EH (cell line): Measurements from ENCODE around the gene MRPS10.
"Not testable (repeated sequence)": the region's sequence is repeated elsewhere in the genome, so short reads cannot be mapped to it uniquely, and the experiment has no call there.

Source experiments
- DNase-seq: peaks from one replicate; pipeline ENCODE4 v3.0.0-alpha.2; 2015; ENCODE audit warnings: low read depth

MRPS10 gene

DNA sequence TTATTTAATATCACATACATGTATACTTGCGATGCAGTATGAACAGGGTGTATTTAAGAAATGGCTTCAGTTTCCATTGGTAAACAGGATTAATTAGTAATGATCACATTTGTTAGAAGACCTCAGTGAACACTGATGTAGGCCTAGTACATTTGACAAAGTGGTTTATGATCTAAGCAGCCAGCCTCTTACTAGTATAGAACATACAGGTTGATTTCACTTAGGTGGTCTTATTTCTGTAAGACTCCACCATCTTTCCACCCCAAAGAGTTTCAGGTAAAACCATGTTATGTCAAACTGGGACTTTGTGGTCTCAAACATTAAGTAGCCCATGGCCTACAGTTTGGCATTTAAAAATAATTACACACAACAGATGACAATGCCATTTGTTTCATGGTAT is 20.2 kb upstream of the MRPS10 start:
- DNase-seq: no peak

GRCh38 chr6:42236682-42237473 is 19.2 kb upstream of the MRPS10 start:
- no peak for DNase-seq

DNA sequence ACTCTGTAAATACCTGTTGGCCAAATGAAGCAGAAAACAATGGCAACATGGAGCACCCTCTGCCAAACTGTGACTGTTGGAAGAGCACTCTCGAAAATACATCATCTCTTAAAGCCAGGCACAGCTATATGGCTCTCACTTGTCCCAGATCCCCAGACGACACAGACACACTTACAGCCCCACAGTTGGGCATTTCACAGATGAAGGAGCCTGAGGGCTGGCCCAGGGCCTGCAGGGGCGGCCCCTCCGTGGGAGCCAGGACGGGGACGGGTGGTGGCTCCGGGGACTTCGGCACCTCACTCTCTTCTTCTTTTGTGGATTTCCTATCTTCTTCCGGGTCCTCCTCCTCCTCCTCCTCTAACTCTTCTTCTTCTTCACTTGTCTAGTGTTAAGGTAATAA is 18.4 kb upstream of the MRPS10 start:
- DNase-seq: no peak

GRCh38 chr6:42232035-42232434 is 14.4 kb upstream of the MRPS10 start:
- no peak for DNase-seq

GRCh38 chr6:42230345-42231321 is 13.0 kb upstream of the MRPS10 start:
- no peak for DNase-seq

- DNase-seq: no peak
Measured at GRCh38 chr6:42229506-42230119, 12.0 kb upstream of the MRPS10 start.

- DNase-seq: no peak
Measured at GRCh38 chr6:42228305-42228704, 10.6 kb upstream of the MRPS10 start.

DNA sequence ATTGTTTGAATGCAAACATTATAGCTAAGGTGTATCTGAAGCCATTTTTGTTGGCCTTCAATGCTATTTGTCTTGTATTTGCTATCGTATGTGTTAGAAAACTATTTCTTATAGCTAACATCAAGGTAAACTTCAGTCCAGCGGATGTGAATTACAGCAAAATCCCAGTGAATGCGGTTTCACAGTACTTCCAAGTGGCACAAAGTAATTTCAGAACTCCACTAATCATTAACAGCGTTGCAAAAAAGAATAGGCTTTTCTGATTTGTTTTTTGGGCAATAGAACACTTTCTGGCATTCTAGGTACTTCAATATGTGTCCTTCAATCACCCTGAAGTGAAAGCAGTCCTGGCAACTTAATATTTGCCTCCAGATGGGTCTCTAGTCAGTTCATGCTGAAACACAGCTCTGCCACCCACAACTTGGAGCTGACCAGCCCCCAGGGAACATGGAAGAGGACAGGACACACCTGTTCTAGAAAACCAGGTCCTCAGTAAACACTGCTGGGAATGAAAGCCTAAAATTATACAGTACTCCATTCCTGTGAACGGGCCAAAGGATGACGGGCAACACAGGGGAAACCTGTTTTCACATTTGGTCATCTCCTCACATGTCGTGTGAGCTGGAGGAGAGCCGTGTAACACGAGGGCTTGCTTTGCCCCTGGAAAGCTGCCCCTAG is 9.7 kb upstream of the MRPS10 start:
- no peak for DNase-seq

DNA sequence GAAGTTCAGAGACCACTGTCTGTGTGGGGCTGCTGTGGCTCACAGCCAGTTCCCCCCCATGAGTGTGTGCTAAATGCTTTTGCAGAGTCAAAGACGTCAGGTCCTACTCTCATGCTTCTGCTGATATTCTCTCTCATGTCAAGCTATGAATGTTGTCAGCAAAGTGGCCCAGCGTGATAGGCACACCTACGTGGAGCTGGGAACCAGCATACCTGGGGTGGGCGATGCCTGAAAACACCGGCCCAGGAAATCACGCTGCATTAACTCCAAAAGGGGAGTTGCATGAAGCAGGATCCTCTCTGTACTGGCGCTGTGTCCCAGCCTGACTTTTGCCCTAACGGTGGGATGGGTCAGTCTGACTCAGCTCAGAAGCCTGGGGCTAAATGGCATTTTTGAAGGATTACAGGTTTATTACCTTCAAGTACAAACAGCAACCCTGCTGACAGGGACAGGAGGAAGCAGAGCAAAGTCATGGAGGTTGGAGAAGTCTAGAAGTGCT is 9.0 kb upstream of the MRPS10 start:
- peak; percentile 79 for DNase-seq

GRCh38 chr6:42226161-42226611 is 8.5 kb upstream of the MRPS10 start:
- peak; percentile 74 for DNase-seq

- DNase-seq: no peak
Measured at GRCh38 chr6:42225419-42225818, 7.8 kb upstream of the MRPS10 start.

GRCh38 chr6:42225029-42225339 is 7.3 kb upstream of the MRPS10 start:
- no peak for DNase-seq

DNA sequence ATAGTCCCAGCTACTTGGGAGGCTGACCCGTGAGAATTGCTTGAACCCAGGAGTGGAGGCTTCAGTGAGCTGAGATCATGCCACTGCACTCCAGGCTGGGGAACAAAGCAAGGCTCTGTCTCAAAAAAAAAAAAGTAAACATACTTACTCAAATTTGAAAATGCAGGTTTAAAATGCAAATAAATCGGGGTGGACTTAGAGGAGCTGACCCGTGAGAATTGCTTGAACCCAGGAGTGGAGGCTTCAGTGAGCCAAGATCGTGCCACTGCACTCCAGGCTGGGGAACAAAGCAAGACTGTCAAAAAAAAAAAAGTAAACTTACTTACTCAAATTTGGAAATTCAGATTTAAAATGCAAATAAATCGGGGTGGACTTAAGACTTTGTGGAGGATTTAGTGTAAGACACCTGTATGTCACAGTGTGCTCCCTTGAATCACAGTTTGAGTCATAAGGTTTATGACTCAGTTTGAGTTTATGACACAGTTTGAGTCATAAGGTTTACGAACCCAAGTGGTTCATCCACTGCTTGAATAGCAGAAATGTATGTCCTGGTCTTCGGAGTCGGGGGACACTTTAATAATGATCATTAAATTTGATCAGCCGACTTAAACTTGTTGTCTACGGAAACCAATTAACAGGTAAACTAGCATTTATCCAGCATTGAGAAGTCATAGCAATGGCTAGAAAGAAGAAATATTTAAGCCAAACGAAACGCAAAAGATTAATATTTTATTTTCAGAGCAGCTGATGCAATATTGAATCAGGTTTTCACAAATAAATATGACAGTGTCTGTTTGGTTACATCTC is 6.8 kb upstream of the MRPS10 start:
- peak; percentile 86 for DNase-seq

DNA sequence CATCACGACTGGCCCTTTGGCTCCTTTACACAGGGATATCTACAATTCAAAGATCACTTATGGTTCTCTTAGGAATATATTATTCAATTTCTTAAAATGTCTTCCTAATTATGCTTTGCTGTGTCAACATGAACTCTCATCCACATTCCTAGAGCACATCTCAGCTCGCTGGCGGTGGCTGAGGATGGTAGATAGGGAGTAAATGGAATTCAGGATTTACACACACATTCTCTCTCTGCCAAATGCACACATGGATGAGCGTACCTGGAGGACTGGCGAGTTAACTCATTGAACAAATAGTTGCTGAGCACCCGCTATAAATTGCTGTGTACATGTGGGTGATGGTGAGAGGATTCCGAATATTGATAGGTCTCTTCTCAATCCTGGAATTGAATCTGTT is 4.8 kb upstream of the MRPS10 start:
- DNase-seq: peak; percentile 11

GRCh38 chr6:42221546-42221945 is 3.9 kb upstream of the MRPS10 start:
- DNase-seq: no peak

DNA sequence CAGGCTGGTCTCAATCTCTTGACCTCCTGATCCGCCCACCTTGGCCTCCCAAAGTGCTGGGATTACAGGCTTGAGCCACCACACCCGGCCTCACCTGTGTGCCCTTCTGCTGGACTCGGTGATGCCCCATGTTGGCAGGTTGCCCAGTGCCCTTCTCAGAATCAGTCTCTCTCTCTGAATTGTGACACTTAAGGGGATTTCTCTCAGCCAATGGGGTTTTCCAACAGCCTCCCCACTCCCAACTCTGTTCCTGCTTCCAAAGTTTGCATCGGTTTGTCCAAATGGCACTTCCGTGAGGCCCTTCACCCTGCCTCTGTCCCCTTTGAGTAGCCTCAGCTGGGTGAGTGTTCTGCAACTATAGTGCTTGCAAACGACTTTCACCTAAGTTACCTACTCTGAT is 3.1 kb upstream of the MRPS10 start:
- DNase-seq: no peak

- peak; percentile 24 for DNase-seq
Measured at GRCh38 chr6:42217157-42217518, 523 bp downstream of the MRPS10 start.

DNA sequence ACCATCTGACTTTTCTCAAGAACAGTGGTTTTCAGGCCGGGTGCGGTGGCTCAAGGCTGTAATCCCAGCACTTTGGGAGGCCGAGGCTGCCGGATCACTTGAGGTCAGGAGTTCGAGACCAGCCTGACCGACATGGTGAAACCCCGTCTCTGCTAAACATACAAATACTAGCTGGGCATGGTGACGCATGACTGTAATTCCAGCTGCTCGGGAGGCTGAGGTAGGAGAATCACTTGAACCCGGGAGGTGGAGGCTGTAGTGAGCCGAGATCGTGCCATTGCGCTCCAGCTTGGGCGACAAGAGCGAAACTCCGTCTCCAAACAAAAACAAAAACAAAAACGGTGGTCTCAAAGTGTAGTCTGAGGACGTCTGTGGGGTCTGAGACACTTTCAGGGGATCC is 1.2 kb downstream of the MRPS10 start:
- not testable (repeated sequence) for DNase-seq

GRCh38 chr6:42212442-42212841 is 5.2 kb downstream of the MRPS10 start:
- no peak for DNase-seq

DNA sequence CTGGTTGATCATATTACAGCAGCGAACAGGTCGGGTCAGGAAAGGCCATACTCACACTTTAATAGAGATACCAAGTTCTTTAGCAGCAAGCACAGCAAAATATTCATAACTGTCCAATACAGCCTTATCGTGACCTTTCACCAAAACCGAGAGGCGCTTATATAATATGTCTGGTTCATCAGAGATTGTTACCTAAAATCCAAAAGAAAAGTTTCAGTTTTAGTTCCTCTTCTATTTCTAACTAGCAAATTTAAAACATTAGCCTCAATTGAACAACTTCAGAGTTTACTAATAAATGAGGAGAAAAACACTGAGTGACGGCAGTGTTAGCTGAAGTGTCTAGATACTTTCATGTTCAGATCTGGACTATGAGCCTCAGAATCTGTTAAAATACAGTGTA is 5.9 kb downstream of the MRPS10 start:
- DNase-seq: no peak

DNA sequence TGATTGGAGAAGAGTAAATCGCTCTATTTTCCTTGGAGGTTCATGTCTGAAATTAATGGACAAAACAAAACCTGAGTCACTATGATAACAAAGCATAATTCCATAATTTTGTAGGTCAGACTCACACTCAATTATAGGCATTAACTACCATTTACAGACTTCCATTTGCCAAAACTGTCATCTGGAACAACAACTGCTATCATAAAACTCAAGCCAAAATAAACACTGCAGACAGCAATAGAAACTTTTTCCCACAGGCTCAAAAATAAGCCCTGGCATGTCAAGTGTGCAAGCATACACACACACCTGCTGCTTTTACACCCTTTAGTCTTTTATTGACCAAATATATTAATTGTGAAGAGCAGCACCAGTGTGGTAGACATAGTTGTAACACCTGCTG is 7.1 kb downstream of the MRPS10 start:
- DNase-seq: peak; percentile 63
